Measurements from ENCODE around the gene TMEM121. TPM values are rescaled to one million over a fixed set of nuclear protein-coding genes. Genes with fewer than 3 reads are reported as not detected.
A peak's percentile ranks its signal among the peaks of the same experiment; 100 is the strongest.

The TMEM121 gene
- total and polyA plus RNA-seq, 2 donors = 2.1 to 2.8 TPM

GRCh38 chr14:105490572-105491365, 35.6 kb upstream of the TMEM121 start, which contains the start of gene TEDC1:
Gene TEDC1 (plus strand): TSS chr14:105491246. CDS start chr14:105491376, 130 bp downstream.
- DNase-seq (ENCODE audit: low read depth in 6 of 9, low spot score in 9 of 9) = peak; percentile 93 to 100 (median 99)
- Histone ChIP-seq H3K4me1 (ENCODE audit: control insufficient read depth in 2 of 2, insufficient read depth in 2 of 2, low read length in 2 of 2) (peaks cover 21 to 45% of the 10 kb centered on the region in 2 donors), H3K27me3 (ENCODE audit: control insufficient read depth in 2 of 2, insufficient read depth in 1 of 2, low read length in 1 of 2) (peaks cover 15 to 24% of the 10 kb centered on the region in 2 donors)

GRCh38 chr14:105491366-105491973, 34.9 kb upstream of the TMEM121 start:
- H3K36me3 ChIP-seq (ENCODE audit: control insufficient read depth in 2 of 2, insufficient read depth in 2 of 2, low read length in 1 of 2) = peaks cover 5 to 17% of the 10 kb centered on the region in 2 donors
- H3K4me1 ChIP-seq (ENCODE audit: control insufficient read depth in 2 of 2, insufficient read depth in 2 of 2, low read length in 2 of 2) = peaks cover 21 to 38% of the 10 kb centered on the region in 2 donors
- H3K4me3 ChIP-seq (ENCODE audit: low read length in 2 of 2) = peak overlapping the region; percentile 54 to 65
- no peaks in the 10 kb centered on the region for H3K9me3 ChIP-seq (ENCODE audit: control insufficient read depth in 2 of 2, insufficient read depth in 1 of 2, low read length in 1 of 2)
- peak in 4 of 9 donors; percentile 50 to 71 (median 60) for DNase-seq (ENCODE audit: low read depth in 6 of 9, low spot score in 9 of 9)
- peaks cover 8 to 17% of the 10 kb centered on the region in 2 donors for H3K27me3 ChIP-seq (ENCODE audit: control insufficient read depth in 2 of 2, insufficient read depth in 1 of 2, low read length in 1 of 2)
- WGBS = 2% methylated on average over 53 of the region's 53 CpGs
- H3K27ac ChIP-seq (ENCODE audit: low read depth in 1 of 2, low read length in 1 of 2) = peak overlapping the region; percentile 85 to 92

More at GRCh38 chr14:105490572-105491365, 35.6 kb upstream of the TMEM121 start, which contains the start of gene TEDC1:
- Histone ChIP-seq H3K4me3 (ENCODE audit: low read length in 2 of 2) (peak within 1 kb of the TSS; percentile 57 to 65), H3K9me3 (ENCODE audit: control insufficient read depth in 2 of 2, insufficient read depth in 1 of 2, low read length in 1 of 2) (no peaks in the 10 kb centered on the region), H3K36me3 (ENCODE audit: control insufficient read depth in 2 of 2, insufficient read depth in 2 of 2, low read length in 1 of 2) (peaks cover 5 to 17% of the 10 kb centered on the region in 2 donors), H3K27ac (ENCODE audit: low read depth in 1 of 2, low read length in 1 of 2) (peak within 1 kb of the TSS; percentile 96 to 98)
- under 1% methylated on average over 94 of the region's 94 CpGs for WGBS

- 97% methylated on average over 24 of the region's 24 CpGs for WGBS
- Histone ChIP-seq H3K36me3 (ENCODE audit: control insufficient read depth in 2 of 2, insufficient read depth in 2 of 2, low read length in 1 of 2) (peaks cover 5 to 21% of the 10 kb centered on the region in 2 donors), H3K27me3 (ENCODE audit: control insufficient read depth in 2 of 2, insufficient read depth in 1 of 2, low read length in 1 of 2) (peaks cover 1 to 9% of the 10 kb centered on the region in 2 donors), H3K27ac (ENCODE audit: low read depth in 1 of 2, low read length in 1 of 2) (no peak overlapping the region), H3K4me3 (ENCODE audit: low read length in 2 of 2) (peak overlapping the region in 1 of 2 donors; percentile 54), H3K9me3 (ENCODE audit: control insufficient read depth in 2 of 2, insufficient read depth in 1 of 2, low read length in 1 of 2) (no peaks in the 10 kb centered on the region), H3K4me1 (ENCODE audit: control insufficient read depth in 2 of 2, insufficient read depth in 2 of 2, low read length in 2 of 2) (peaks cover 21 to 29% of the 10 kb centered on the region in 2 donors)
- no peak for DNase-seq (ENCODE audit: low read depth in 6 of 9, low spot score in 9 of 9)
Observed at GRCh38 chr14:105492031-105492970, 34.1 kb upstream of the TMEM121 start.

GRCh38 chr14:105492971-105493871, 33.2 kb upstream of the TMEM121 start:
- Histone ChIP-seq H3K9me3 (ENCODE audit: control insufficient read depth in 2 of 2, insufficient read depth in 1 of 2, low read length in 1 of 2) (no peaks in the 10 kb centered on the region), H3K4me3 (ENCODE audit: low read length in 2 of 2) (no peak overlapping the region), H3K4me1 (ENCODE audit: control insufficient read depth in 2 of 2, insufficient read depth in 2 of 2, low read length in 2 of 2) (peaks cover 17 to 21% of the 10 kb centered on the region in 2 donors), H3K27ac (ENCODE audit: low read depth in 1 of 2, low read length in 1 of 2) (no peak overlapping the region), H3K36me3 (ENCODE audit: control insufficient read depth in 2 of 2, insufficient read depth in 2 of 2, low read length in 1 of 2) (peaks cover 5 to 28% of the 10 kb centered on the region in 2 donors), H3K27me3 (ENCODE audit: control insufficient read depth in 2 of 2, insufficient read depth in 1 of 2, low read length in 1 of 2) (no peaks in the 10 kb centered on the region)
- 96% methylated on average over 20 of the region's 20 CpGs for WGBS
- DNase-seq (ENCODE audit: low read depth in 6 of 9, low spot score in 9 of 9) = no peak

- WGBS = 98% methylated on average over 16 of the region's 16 CpGs
- Histone ChIP-seq H3K4me1 (ENCODE audit: control insufficient read depth in 2 of 2, insufficient read depth in 2 of 2, low read length in 2 of 2) (peaks cover 9 to 13% of the 10 kb centered on the region in 2 donors), H3K27me3 (ENCODE audit: control insufficient read depth in 2 of 2, insufficient read depth in 1 of 2, low read length in 1 of 2) (no peaks in the 10 kb centered on the region), H3K9me3 (ENCODE audit: control insufficient read depth in 2 of 2, insufficient read depth in 1 of 2, low read length in 1 of 2) (no peaks in the 10 kb centered on the region), H3K27ac (ENCODE audit: low read depth in 1 of 2, low read length in 1 of 2) (no peak overlapping the region), H3K36me3 (ENCODE audit: control insufficient read depth in 2 of 2, insufficient read depth in 2 of 2, low read length in 1 of 2) (peaks cover 5 to 36% of the 10 kb centered on the region in 2 donors), H3K4me3 (ENCODE audit: low read length in 2 of 2) (no peak overlapping the region)
- DNase-seq (ENCODE audit: low read depth in 6 of 9, low spot score in 9 of 9) = no peak
Observed at GRCh38 chr14:105493921-105494605, 32.3 kb upstream of the TMEM121 start.

- Histone ChIP-seq H3K27ac (ENCODE audit: low read depth in 1 of 2, low read length in 1 of 2) (no peak overlapping the region), H3K36me3 (ENCODE audit: control insufficient read depth in 2 of 2, insufficient read depth in 2 of 2, low read length in 1 of 2) (peaks cover 5 to 38% of the 10 kb centered on the region in 2 donors), H3K27me3 (ENCODE audit: control insufficient read depth in 2 of 2, insufficient read depth in 1 of 2, low read length in 1 of 2) (no peaks in the 10 kb centered on the region), H3K4me3 (ENCODE audit: low read length in 2 of 2) (no peak overlapping the region), H3K4me1 (ENCODE audit: control insufficient read depth in 2 of 2, insufficient read depth in 2 of 2, low read length in 2 of 2) (peaks cover 4 to 8% of the 10 kb centered on the region in 2 donors), H3K9me3 (ENCODE audit: control insufficient read depth in 2 of 2, insufficient read depth in 1 of 2, low read length in 1 of 2) (no peaks in the 10 kb centered on the region)
- WGBS = 98% methylated on average over 6 of the region's 6 CpGs
- DNase-seq (ENCODE audit: low read depth in 6 of 9, low spot score in 9 of 9) = no peak
Observed at GRCh38 chr14:105494606-105494929, 31.8 kb upstream of the TMEM121 start.

GRCh38 chr14:105495101-105495989, 31.0 kb upstream of the TMEM121 start:
- no peak for DNase-seq (ENCODE audit: low read depth in 6 of 9, low spot score in 9 of 9)
- H3K9me3 ChIP-seq (ENCODE audit: control insufficient read depth in 2 of 2, insufficient read depth in 1 of 2, low read length in 1 of 2) = no peaks in the 10 kb centered on the region
- 93% methylated on average over 18 of the region's 18 CpGs for WGBS
- H3K27me3 ChIP-seq (ENCODE audit: control insufficient read depth in 2 of 2, insufficient read depth in 1 of 2, low read length in 1 of 2) = no peaks in the 10 kb centered on the region
- peaks cover 3 to 5% of the 10 kb centered on the region in 2 donors for H3K4me1 ChIP-seq (ENCODE audit: control insufficient read depth in 2 of 2, insufficient read depth in 2 of 2, low read length in 2 of 2)
- H3K27ac ChIP-seq (ENCODE audit: low read depth in 1 of 2, low read length in 1 of 2) = no peak overlapping the region
- peaks cover 5 to 38% of the 10 kb centered on the region in 2 donors for H3K36me3 ChIP-seq (ENCODE audit: control insufficient read depth in 2 of 2, insufficient read depth in 2 of 2, low read length in 1 of 2)
- H3K4me3 ChIP-seq (ENCODE audit: low read length in 2 of 2) = no peak overlapping the region

All from thymus (tissue), 11 donors.